ENCODE measurements around the gene RAX2. TPM values are rescaled to one million over a fixed set of nuclear protein-coding genes. Genes with fewer than 3 reads are reported as not detected.

Gene RAX2
- total and polyA plus RNA-seq, 10 of the 15 experiments (the other 5 are each of a cell fraction or from before 2014, with no cell fraction given), result not detected

- H3K36me3 ChIP-seq (ENCODE audit: control insufficient read depth in 2 of 2, insufficient read depth in 2 of 2, low read length in 1 of 2), result no peaks in the 10 kb centered on the region
- H3K9ac ChIP-seq (ENCODE audit: control insufficient read depth, insufficient read depth, low read length), result no peak overlapping the region
- no peak overlapping the region for H2AFZ ChIP-seq (ENCODE audit: control insufficient read depth, low read depth, low read length)
- no peaks in the 10 kb centered on the region for H3K27me3 ChIP-seq (replicated peaks in 1 of 2; ENCODE audit: control insufficient read depth in 2 of 2, insufficient read depth in 2 of 2, low read length in 1 of 2)
- H3K9me3 ChIP-seq (replicated peaks; ENCODE audit: control insufficient read depth, insufficient read depth, low read length), result no peaks in the 10 kb centered on the region
- peak; percentile 84 for FAIRE-seq
- no peak for DNase-seq (ENCODE audit: low read depth, low spot score)
- ChIA-PET RAD21 (ENCODE audit: unreplicated experiment) (no interaction called here), SMC1A (ENCODE audit: uncharacterized antibody, unreplicated experiment) (interaction anchor here (2.0 kb wide), 1 partner anchor 19 kb away, joined by 8 read pairs; the partner anchor contains the start of gene MRPL54), CTCF (interaction anchor here (0.9 kb wide), 1 partner anchor 105 kb away, joined by 3 read pairs; no protein-coding TSS in a partner anchor), POLR2A (interaction anchor here (0.6 kb wide), 1 partner anchor 523 kb away, joined by 7 read pairs; no protein-coding TSS in a partner anchor)
- WGBS (ENCODE audit: insufficient coverage, insufficient replicate concordance, low lambda C conversion rate, missing lambda C conversion rate), result 59% methylated on average over 2 of the region's 2 CpGs
- ATAC-seq, result peak; percentile 81
- in situ Hi-C loops (cut with MboI) (no loop called here), intact Hi-C loops (cut with micrococcal nuclease; ENCODE audit: unreplicated experiment) (no loop called here)
- H4K20me1 ChIP-seq (ENCODE audit: control insufficient read depth, insufficient read depth), result no peaks in the 10 kb centered on the region
- H3K4me3 ChIP-seq, result no peak overlapping the region
- H3K4me1 ChIP-seq (ENCODE audit: control insufficient read depth, insufficient read depth, low read length), result no peaks in the 10 kb centered on the region
- BruUV-seq (replicated peaks), result no TSS peak
- H3K27ac ChIP-seq (ENCODE audit: control insufficient read depth, insufficient read depth), result no peak overlapping the region
- TF ChIP-seq ZBTB40 (IDR thresholded peaks at IDR 0.05; ENCODE audit: borderline replicate concordance), result peak; percentile 89
- peak; percentile 51 for TF ChIP-seq HCFC1 (IDR thresholded peaks at IDR 0.05; ENCODE audit: low read length)
- TF ChIP-seq SIX5 (IDR thresholded peaks at IDR 0.05; ENCODE audit: low read depth, low read length, severe bottlenecking), result peak; percentile 61
- no peak for TF ChIP-seq BMI1 (IDR thresholded peaks at IDR 0.05; ENCODE audit: borderline replicate concordance)
- H3K4me2 ChIP-seq (ENCODE audit: control insufficient read depth, insufficient read depth), result no peak overlapping the region
- no peaks in the 10 kb centered on the region for H3K79me2 ChIP-seq (ENCODE audit: control insufficient read depth, insufficient read depth, low read length)
These were observed 28.5 kb downstream of the RAX2 start for GRCh38 chr19:3743486-3743885.
